Testis (tissue), 2 donors: ENCODE measurements around the gene ACLY.
A peak's percentile ranks its signal among the peaks of the same experiment; 100 is the strongest.

ENCODE experiments used
- POLR2A ChIP-seq: fragments of 450-650 bp; IDR thresholded peaks from one replicate; pipeline ENCODE4 v1.6.1; 2017; ENCODE audit warnings: antibody characterized with exemption, mild to moderate bottlenecking, moderate library complexity
- TF ChIP-seq, protein P1 (sequence below), 3 experiments: fragments of 450-650 bp in 2 of 3; fragments of 200-600 bp in 1 of 3; sonication (generic) in 1 of 3; IDR thresholded peaks; one replicate each; pipeline ENCODE4 v1.5.1; 2016 to 2019; ENCODE audit warnings: antibody characterized with exemption in 3 of 3, mild to moderate bottlenecking in 2 of 3, moderate library complexity in 1 of 3

- TF ChIP-seq, protein P1, sequence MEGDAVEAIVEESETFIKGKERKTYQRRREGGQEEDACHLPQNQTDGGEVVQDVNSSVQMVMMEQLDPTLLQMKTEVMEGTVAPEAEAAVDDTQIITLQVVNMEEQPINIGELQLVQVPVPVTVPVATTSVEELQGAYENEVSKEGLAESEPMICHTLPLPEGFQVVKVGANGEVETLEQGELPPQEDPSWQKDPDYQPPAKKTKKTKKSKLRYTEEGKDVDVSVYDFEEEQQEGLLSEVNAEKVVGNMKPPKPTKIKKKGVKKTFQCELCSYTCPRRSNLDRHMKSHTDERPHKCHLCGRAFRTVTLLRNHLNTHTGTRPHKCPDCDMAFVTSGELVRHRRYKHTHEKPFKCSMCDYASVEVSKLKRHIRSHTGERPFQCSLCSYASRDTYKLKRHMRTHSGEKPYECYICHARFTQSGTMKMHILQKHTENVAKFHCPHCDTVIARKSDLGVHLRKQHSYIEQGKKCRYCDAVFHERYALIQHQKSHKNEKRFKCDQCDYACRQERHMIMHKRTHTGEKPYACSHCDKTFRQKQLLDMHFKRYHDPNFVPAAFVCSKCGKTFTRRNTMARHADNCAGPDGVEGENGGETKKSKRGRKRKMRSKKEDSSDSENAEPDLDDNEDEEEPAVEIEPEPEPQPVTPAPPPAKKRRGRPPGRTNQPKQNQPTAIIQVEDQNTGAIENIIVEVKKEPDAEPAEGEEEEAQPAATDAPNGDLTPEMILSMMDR (IDR thresholded peaks at IDR 0.05) = peak in 1 of 3 experiments; percentile 26
- TF ChIP-seq POLR2A = no peak
These were observed 40.8 kb upstream of the ACLY start for GRCh38 chr17:41959336-41960095.
